HEK293T (cell line): ENCODE data around the gene STXBP5.

ENCODE experiments used
- CTCF ChIA-PET: fragments of 350-600 bp; formaldehyde crosslinking; extraction: SDS; loops from one replicate; lab custom pipeline; 2021; ENCODE audit warnings: antibody characterized with exemption, inconsistent platforms; lab: Yijun Ruan, JAX
- POLR2A ChIA-PET: fragments of 350-600 bp; formaldehyde crosslinking; extraction: SDS; loops from one replicate; lab custom pipeline; 2020; ENCODE audit warnings: antibody characterized with exemption, inconsistent platforms; lab: Yijun Ruan, JAX
- DNase-seq: peaks from one replicate; pipeline ENCODE4 v3.0.0; 2012; ENCODE audit warnings: mixed read lengths; ENCODE audit errors: extremely low spot score
- ARNT ChIP-seq: fragments of 450-650 bp; IDR thresholded peaks from 2 replicates; pipeline ENCODE4 v1.6.1; 2017; ENCODE audit warnings: mild to moderate bottlenecking
- BHLHE40 ChIP-seq: fragments of 450-650 bp; IDR thresholded peaks from 2 replicates; pipeline ENCODE4 v1.6.1; 2016; ENCODE audit warnings: mild to moderate bottlenecking, moderate library complexity, borderline replicate concordance
- CTBP1 ChIP-seq: fragments of 450-650 bp; IDR thresholded peaks from 2 replicates; pipeline ENCODE4 v1.6.1; 2016; ENCODE audit warnings: borderline replicate concordance
- ELF4 ChIP-seq: fragments of 450-650 bp; IDR thresholded peaks from 2 replicates; pipeline ENCODE4 v1.6.1; 2017; ENCODE audit warnings: antibody characterized with exemption
- FOXA1 ChIP-seq: fragments of 450-650 bp; IDR thresholded peaks from 2 replicates; pipeline ENCODE4 v1.6.1; 2016; ENCODE audit warnings: mild to moderate bottlenecking
- FOXK2 ChIP-seq: fragments of 450-650 bp; IDR thresholded peaks from 2 replicates; pipeline ENCODE4 v1.6.1; 2016; ENCODE audit warnings: mild to moderate bottlenecking
- FOXM1 ChIP-seq: fragments of 450-650 bp; IDR thresholded peaks from 2 replicates; pipeline ENCODE4 v1.6.1; 2017; ENCODE audit warnings: mild to moderate bottlenecking, borderline replicate concordance
- HDGF ChIP-seq: fragments of 450-650 bp; IDR thresholded peaks from 2 replicates; pipeline ENCODE4 v1.6.1; 2017; ENCODE audit warnings: antibody characterized with exemption, borderline replicate concordance
- L3MBTL2 ChIP-seq: fragments of 450-650 bp; conservative IDR thresholded peaks from 2 replicates; pipeline ENCODE4 v1.6.1; 2016; ENCODE audit warnings: mild to moderate bottlenecking
- LEF1 ChIP-seq: fragments of 450-650 bp; IDR thresholded peaks from 2 replicates; pipeline ENCODE4 v1.6.1; 2017; ENCODE audit warnings: mild to moderate bottlenecking, borderline replicate concordance
- NFRKB ChIP-seq: fragments of 450-650 bp; IDR thresholded peaks from 2 replicates; pipeline ENCODE4 v1.6.1; 2016; ENCODE audit warnings: mild to moderate bottlenecking, moderate library complexity
- PKNOX1 ChIP-seq: fragments of 450-650 bp; IDR thresholded peaks from 2 replicates; pipeline ENCODE4 v1.6.1; 2016
- SP1 ChIP-seq: fragments of 450-650 bp; IDR thresholded peaks from 2 replicates; pipeline ENCODE4 v1.6.1; 2017
- SUZ12 ChIP-seq: fragments of 450-650 bp; IDR thresholded peaks from 2 replicates; pipeline ENCODE4 v1.6.1; 2016; ENCODE audit warnings: mild to moderate bottlenecking
- TARDBP ChIP-seq: fragments of 450-650 bp; IDR thresholded peaks from 2 replicates; pipeline ENCODE4 v1.6.1; 2016
- ZNF384 ChIP-seq: fragments of 450-650 bp; IDR thresholded peaks from 2 replicates; pipeline ENCODE4 v1.6.1; 2016

STXBP5 gene

GRCh38 chr6:147185216-147185615, 19.0 kb upstream of the STXBP5 start:
- DNase-seq: no peak
- POLR2A ChIA-PET: no interaction called here
- CTCF ChIA-PET: no interaction called here
- no peak for TF ChIP-seq LEF1
- TF ChIP-seq FOXA1: no peak
- TF ChIP-seq HDGF: no peak
- TF ChIP-seq ARNT: no peak

- POLR2A ChIA-PET: interaction anchor here (1.4 kb wide), 1 partner anchor 12 kb away, joined by 5 read pairs; no protein-coding TSS in a partner anchor
- TF ChIP-seq L3MBTL2 (no peak), TARDBP (no peak), PKNOX1 (no peak), FOXK2 (no peak), ARNT (no peak), ZNF384 (no peak)
- CTCF ChIA-PET: no interaction called here
Observed at GRCh38 chr6:147190556-147190955, 13.7 kb upstream of the STXBP5 start.

GRCh38 chr6:147192278-147192911, 11.8 kb upstream of the STXBP5 start:
- CTCF ChIA-PET: no interaction called here
- POLR2A ChIA-PET: no interaction called here
- DNase-seq: no peak
- TF ChIP-seq ELF4: no peak
- no peak for TF ChIP-seq LEF1
- no peak for TF ChIP-seq PKNOX1
- no peak for TF ChIP-seq FOXK2

More at GRCh38 chr6:147190556-147190955, 13.7 kb upstream of the STXBP5 start:
- DNase-seq: no peak

GRCh38 chr6:147194652-147195411, 9.4 kb upstream of the STXBP5 start:
- POLR2A ChIA-PET: no interaction called here
- TF ChIP-seq PKNOX1 (no peak), SUZ12 (no peak), BHLHE40 (no peak), CTBP1 (no peak)
- DNase-seq: no peak
- CTCF ChIA-PET: no interaction called here

- POLR2A ChIA-PET: no interaction called here
- DNase-seq: no peak
- CTCF ChIA-PET: no interaction called here
- TF ChIP-seq HDGF (no peak), ARNT (no peak), FOXA1 (no peak), L3MBTL2 (no peak), BHLHE40 (no peak), FOXK2 (no peak), LEF1 (no peak), ELF4 (no peak), SUZ12 (no peak), SP1 (no peak), FOXM1 (no peak), TARDBP (no peak), NFRKB (no peak), ZNF384 (no peak), PKNOX1 (no peak), CTBP1 (no peak)
Observed at GRCh38 chr6:147195510-147195909, 8.7 kb upstream of the STXBP5 start.

GRCh38 chr6:147195987-147196386, 8.2 kb upstream of the STXBP5 start:
- TF ChIP-seq TARDBP (no peak), CTBP1 (no peak), FOXA1 (no peak), SP1 (no peak), FOXM1 (no peak), FOXK2 (no peak), HDGF (no peak), ARNT (no peak), BHLHE40 (no peak)
- no peak for DNase-seq
- POLR2A ChIA-PET: no interaction called here
- CTCF ChIA-PET: no interaction called here
